Endothelial cell of umbilical vein (primary cell): ENCODE measurements around the gene ZC3H12C. TPM values are rescaled to one million over a fixed set of nuclear protein-coding genes. Genes with fewer than 3 reads are reported as not detected.

Source experiments
- BruUV-seq: library from RNA; stranded (reverse); fragments of 400-500 nt; replicated peaks from 2 replicates; lab custom pipeline; 2021; lab: Mats Ljungman, UMichigan
- CTCF ChIA-PET: fragments of 300-600, 350-600 bp; sonication (Branson Sonifier 250); formaldehyde crosslinking; loops from one replicate; lab custom pipeline; 2021; ENCODE audit warnings: antibody characterized with exemption, inconsistent platforms; lab: Charles Lee
- POLR2A ChIA-PET: fragments of 300-600, 350-600 bp; sonication (Branson Sonifier 250); formaldehyde crosslinking; loops from one replicate; lab custom pipeline; 2021; ENCODE audit warnings: antibody characterized with exemption, inconsistent platforms; lab: Charles Lee
- DNase-seq: peaks from one replicate; pipeline ENCODE4 v3.0.0-alpha.2; 2011; ENCODE audit warnings: low read depth, low spot score
- FAIRE-seq: peaks from 2 replicates; lab custom pipeline; 2011; peaks lifted over from hg19 to GRCh38; lab: Jason Lieb, UNC
- H2AFZ ChIP-seq: 2 replicates; pipeline ENCODE4 v1.6.0; 2012; ENCODE audit warnings: low read depth, low read length, control low read depth, inconsistent platforms
- H3K27ac ChIP-seq: 2 replicates; pipeline ENCODE4 v1.5.1; 2011; ENCODE audit warnings: low read depth, mild to moderate bottlenecking, control low read depth, low read length, moderate library complexity; ENCODE audit not compliant: insufficient read depth
- H3K27me3 ChIP-seq, 2 experiments: 2 replicates each; pipeline versions ENCODE4 v1.6.0 to v1.6.1; 2011; ENCODE audit warnings: low read length in 2 of 2, mixed read lengths in 1 of 2; ENCODE audit not compliant: control insufficient read depth in 2 of 2, insufficient read depth in 2 of 2
- H3K36me3 ChIP-seq, 2 experiments: 2 replicates in 1 of 2; 3 replicates in 1 of 2; pipeline ENCODE4 v1.5.1; 2011; ENCODE audit warnings: low read length in 2 of 2, mild to moderate bottlenecking in 1 of 2, moderate library complexity in 1 of 2; ENCODE audit not compliant: control insufficient read depth in 2 of 2, insufficient read depth in 2 of 2; ENCODE audit errors: extremely low read depth in 1 of 2
- H3K4me1 ChIP-seq: 3 replicates; pipeline ENCODE4 v1.5.1; 2011; ENCODE audit warnings: mild to moderate bottlenecking, low read length; ENCODE audit not compliant: control insufficient read depth, insufficient read depth; ENCODE audit errors: extremely low read depth
- H3K4me2 ChIP-seq: 2 replicates; pipeline ENCODE4 v1.6.1; 2011; ENCODE audit warnings: low read length, control low read depth, mixed read lengths; ENCODE audit not compliant: insufficient read depth
- H3K4me3 ChIP-seq, 3 experiments: fragments of 200-600 bp in 1 of 3; sonication (generic), shearing (Covaris generic) in 1 of 3; replicated peaks in 1 of 3; 2 replicates each; pipeline ENCODE4 v1.5.1; 2011 to 2016; ENCODE audit warnings: control low read depth in 3 of 3, low read length in 3 of 3, mild to moderate bottlenecking in 2 of 3, inconsistent platforms in 1 of 3, low read depth in 1 of 3, moderate library complexity in 1 of 3; ENCODE audit not compliant: insufficient read depth in 1 of 3
- H3K79me2 ChIP-seq: 2 replicates; pipeline ENCODE4 v1.6.0; 2012; ENCODE audit warnings: low read length, inconsistent platforms; ENCODE audit not compliant: control insufficient read depth, insufficient read depth
- H3K9ac ChIP-seq: replicated peaks from 2 replicates; pipeline ENCODE3; 2011; ENCODE audit warnings: low read length, control low read depth; ENCODE audit not compliant: insufficient read depth; ENCODE audit errors: extremely low read depth
- H3K9me1 ChIP-seq: replicated peaks from 3 replicates; pipeline ENCODE4 v1.6.0; 2011; ENCODE audit warnings: mild to moderate bottlenecking, low read length; ENCODE audit not compliant: control insufficient read depth, insufficient read depth; ENCODE audit errors: extremely low read depth
- H3K9me3 ChIP-seq: replicated peaks from 2 replicates; pipeline ENCODE4 v1.5.1; 2012; ENCODE audit warnings: low read length, inconsistent platforms; ENCODE audit not compliant: control insufficient read depth, insufficient read depth
- H4K20me1 ChIP-seq: replicated peaks from 2 replicates; pipeline ENCODE3; 2011; ENCODE audit warnings: mild to moderate bottlenecking, low read length; ENCODE audit not compliant: control insufficient read depth, insufficient read depth; ENCODE audit errors: extremely low read depth
- CTCF ChIP-seq, 2 donors: IDR thresholded peaks; 1 replicate in 1 of 2; 2 replicates in 1 of 2; pipeline ENCODE4 v1.5.1; 2011; ENCODE audit warnings: low read length in 2 of 2, mild to moderate bottlenecking in 2 of 2, moderate library complexity in 2 of 2, control low read depth in 1 of 2, inconsistent platforms in 1 of 2, low read depth in 1 of 2; ENCODE audit not compliant: insufficient read depth in 1 of 2; ENCODE audit errors: extremely low read depth in 1 of 2
- EZH2 ChIP-seq: IDR thresholded peaks from 2 replicates; pipeline ENCODE4 v1.6.1; 2012; ENCODE audit warnings: borderline replicate concordance, low read depth, mild to moderate bottlenecking, moderate library complexity, low read length, inconsistent platforms; ENCODE audit not compliant: severe bottlenecking
- FOS ChIP-seq: IDR thresholded peaks from 2 replicates; pipeline ENCODE4 v1.6.1; 2011; ENCODE audit warnings: mild to moderate bottlenecking, low read length, moderate library complexity, borderline replicate concordance; ENCODE audit not compliant: insufficient read depth
- GATA2 ChIP-seq: IDR thresholded peaks from 2 replicates; pipeline ENCODE4 v1.7.0; 2011; ENCODE audit warnings: low read depth, mild to moderate bottlenecking, moderate library complexity, mixed read lengths, low read length; ENCODE audit not compliant: insufficient read length, insufficient read depth
- MAX ChIP-seq: IDR thresholded peaks from 2 replicates; pipeline ENCODE4 v1.6.1; 2011; ENCODE audit not compliant: insufficient read depth, insufficient read length
- MYC ChIP-seq: IDR thresholded peaks from one replicate; pipeline ENCODE4 v1.6.1; 2011; ENCODE audit warnings: mild to moderate bottlenecking, low read depth, low read length
- POLR2A ChIP-seq: IDR thresholded peaks from 2 replicates; pipeline ENCODE4 v1.6.1; 2012; ENCODE audit warnings: low read depth, mild to moderate bottlenecking, control low read depth, low read length
- POLR2AphosphoS5 ChIP-seq: IDR thresholded peaks from 2 replicates; pipeline ENCODE4 v1.6.1; 2012; ENCODE audit warnings: low read depth, mild to moderate bottlenecking, control low read depth, low read length, moderate library complexity; ENCODE audit not compliant: insufficient read depth
- dilution Hi-C: fragments of 300-500 bp; cut with MboI; formaldehyde crosslinking; loops from one replicate; pipeline ENCODE4 v1.15.0; 2019; ENCODE audit warnings: low sequenced_read_pairs; ENCODE audit not compliant: extremely low pct_ligation_motif_present
- intact Hi-C: fragments of 100-400 bp; cut with micrococcal nuclease; formaldehyde crosslinking; loops from one replicate; pipeline ENCODE4 v1.10.0; 2022
- polyA plus RNA-seq, 4 experiments: library from polyadenylated mRNA; depleted of rRNA in 3 of 4; stranded (reverse) in 3 of 4; unstranded in 1 of 4; fragments of >200 nt; gene quantifications; 2 replicates each; pipeline versions ENCODE4 v1.2.1 to v1.2.3, GENCODE V29; 2011 to 2012; ENCODE audit warnings: missing spikeins in 1 of 4
- total RNA-seq: library from RNA; stranded (reverse); gene quantifications from 2 replicates; pipeline ENCODE4 v1.2.3, GENCODE V29; 2021

The ZC3H12C gene
- total and polyA plus RNA-seq, 2 donors (not counting 3 experiments of a cell fraction or from before 2014, with no cell fraction given) = 5.5 to 14.7 TPM

GRCh38 chr11:110217936-110218335 is 124.7 kb downstream of the ZC3H12C start:
- ChIA-PET CTCF (no interaction called here), POLR2A (no interaction called here)
- H2AFZ ChIP-seq = no peak overlapping the region
- TF ChIP-seq EZH2 (no peak), CTCF (IDR thresholded peaks at IDR 0.05; ENCODE audit: extremely low read depth in 1 of 2, insufficient read depth in 1 of 2, low read depth in 1 of 2, low read length in 2 of 2) (no peak), POLR2A (no peak), GATA2 (no peak), MAX (no peak), MYC (no peak), POLR2AphosphoS5 (no peak), FOS (no peak)
- no peak overlapping the region for H3K4me2 ChIP-seq
- no peaks in the 10 kb centered on the region for H3K9me1 ChIP-seq
- no peaks in the 10 kb centered on the region for H3K9me3 ChIP-seq
- DNase-seq (no peak), FAIRE-seq (no peak)
- no peaks in the 10 kb centered on the region for H3K4me1 ChIP-seq
- BruUV-seq = no TSS peak
- H3K27ac ChIP-seq = no peak overlapping the region
- dilution Hi-C loops = no loop called here
- intact Hi-C loops = no loop called here
- no peak overlapping the region for H3K4me3 ChIP-seq
- no peaks in the 10 kb centered on the region for H3K27me3 ChIP-seq
- no peak overlapping the region for H3K9ac ChIP-seq
- H3K36me3 ChIP-seq = no peaks in the 10 kb centered on the region
- H3K79me2 ChIP-seq = no peaks in the 10 kb centered on the region
- no peaks in the 10 kb centered on the region for H4K20me1 ChIP-seq
